ENCODE measurements around the gene AMY1A.
"Not testable (repeated sequence)": the region's sequence is repeated elsewhere in the genome, so short reads cannot be mapped to it uniquely, and the experiment has no call there.

- TF ChIP-seq, protein P1, sequence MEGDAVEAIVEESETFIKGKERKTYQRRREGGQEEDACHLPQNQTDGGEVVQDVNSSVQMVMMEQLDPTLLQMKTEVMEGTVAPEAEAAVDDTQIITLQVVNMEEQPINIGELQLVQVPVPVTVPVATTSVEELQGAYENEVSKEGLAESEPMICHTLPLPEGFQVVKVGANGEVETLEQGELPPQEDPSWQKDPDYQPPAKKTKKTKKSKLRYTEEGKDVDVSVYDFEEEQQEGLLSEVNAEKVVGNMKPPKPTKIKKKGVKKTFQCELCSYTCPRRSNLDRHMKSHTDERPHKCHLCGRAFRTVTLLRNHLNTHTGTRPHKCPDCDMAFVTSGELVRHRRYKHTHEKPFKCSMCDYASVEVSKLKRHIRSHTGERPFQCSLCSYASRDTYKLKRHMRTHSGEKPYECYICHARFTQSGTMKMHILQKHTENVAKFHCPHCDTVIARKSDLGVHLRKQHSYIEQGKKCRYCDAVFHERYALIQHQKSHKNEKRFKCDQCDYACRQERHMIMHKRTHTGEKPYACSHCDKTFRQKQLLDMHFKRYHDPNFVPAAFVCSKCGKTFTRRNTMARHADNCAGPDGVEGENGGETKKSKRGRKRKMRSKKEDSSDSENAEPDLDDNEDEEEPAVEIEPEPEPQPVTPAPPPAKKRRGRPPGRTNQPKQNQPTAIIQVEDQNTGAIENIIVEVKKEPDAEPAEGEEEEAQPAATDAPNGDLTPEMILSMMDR (IDR thresholded peaks at IDR 0.05; ENCODE audit: insufficient read depth, low read depth, low read length): not testable (repeated sequence)
- not testable (repeated sequence) for TF ChIP-seq EZH2 (IDR thresholded peaks at IDR 0.05; ENCODE audit: insufficient read depth, low read length)
These were observed 54.8 kb downstream of the AMY1A start for GRCh38 chr1:103710381-103710780.
